Adrenal gland (tissue), 12 donors: ENCODE results near the gene DMD. TPM values are rescaled to one million over a fixed set of nuclear protein-coding genes. Genes with fewer than 3 reads are reported as not detected.

Experiments used
- DNase-seq, 7 donors: peaks; one replicate each; pipeline ENCODE4 v3.0.0-alpha.2; 2019 to 2020
- H3K27ac ChIP-seq, 5 donors: fragments of 200-600 bp; sonication (generic) in 4 of 5; 1 replicate in 3 of 5; 2 replicates in 2 of 5; pipeline versions ENCODE4 v1.5.1 to v1.8.0; 2016 to 2020; ENCODE audit warnings: mild to moderate bottlenecking in 1 of 5
- H3K27me3 ChIP-seq: fragments of 200-600 bp; 2 replicates; pipeline ENCODE4 v1.8.0; 2021
- H3K36me3 ChIP-seq, 2 donors: fragments of 200-600 bp; replicated peaks in 1 of 2; 1 replicate in 1 of 2; 2 replicates in 1 of 2; pipeline versions ENCODE4 v1.5.1 to v1.8.0; 2018 to 2022
- H3K4me1 ChIP-seq, 2 donors: fragments of 200-600 bp; replicated peaks in 1 of 2; 1 replicate in 1 of 2; 2 replicates in 1 of 2; pipeline versions ENCODE4 v1.5.1 to v1.8.0; 2018 to 2021
- H3K4me3 ChIP-seq, 4 donors: fragments of 200-600 bp; sonication (generic) in 3 of 4; one replicate each; pipeline ENCODE4 v1.5.1; 2016 to 2018
- H3K9me3 ChIP-seq, 3 donors: fragments of 200-600 bp; sonication (generic) in 1 of 3; replicated peaks in 1 of 3; 1 replicate in 2 of 3; 2 replicates in 1 of 3; pipeline versions ENCODE4 v1.5.1 to v1.8.0; 2016 to 2021
- POLR2A ChIP-seq, 2 donors: fragments of 450-650 bp; IDR thresholded peaks; one replicate each; pipeline ENCODE4 v1.6.1; 2017; ENCODE audit warnings: antibody characterized with exemption in 2 of 2, mild to moderate bottlenecking in 2 of 2, moderate library complexity in 1 of 2
- WGBS, 4 donors: extraction: QIAGEN DNeasy Blood & Tissue Kit in 2 of 4; methylation state at CpG; one replicate each; pipeline versions ENCODE4 v1.1.5 to v1.1.7; 2013 to 2017; 5-methylcytosine and 5-hydroxymethylcytosine counted together
- intact Hi-C, 2 donors: fragments of 100-400 bp; cut with DNase I; formaldehyde crosslinking; loops; one replicate each; pipeline versions ENCODE4 v1.14.1 to v1.15.0; 2022 to 2023
- polyA plus RNA-seq, 3 donors: library from polyadenylated mRNA; stranded (reverse); fragments of 200-250 nt in 2 of 3; fragments of 350-450 nt in 1 of 3; fragmentation: Illumina TruSeq in 1 of 3; extraction: RNeasy Lipid Tissue Mini Kit (QIAGEN cat#74804) in 1 of 3; gene quantifications; one replicate each; pipeline ENCODE4 v1.2.3, GENCODE V29; 2013 to 2014
- total RNA-seq, 9 donors: library from RNA; depleted of rRNA in 4 of 9; stranded (reverse); fragments of >200 nt in 4 of 9; fragments of 120-200 nt in 1 of 9; fragmentation: NEBNext Ultra II Directional in 1 of 9; extraction: Animal tissue kit (Norgen Biotek cat#: 25700) in 1 of 9; gene quantifications; one replicate each; pipeline versions ENCODE4 v1.1.0 to v1.2.4, GENCODE V29; 2013 to 2023
- TF ChIP-seq, protein P1 (sequence below), 6 experiments: fragments of 450-650 bp in 4 of 6; fragments of 200-600 bp in 2 of 6; sonication (generic) in 1 of 6; IDR thresholded peaks; 1 replicate in 5 of 6; 2 replicates in 1 of 6; pipeline versions ENCODE4 v1.5.1 to v1.8.0; 2016 to 2021; ENCODE audit warnings: antibody characterized with exemption in 6 of 6, mild to moderate bottlenecking in 2 of 6, moderate library complexity in 1 of 6
- donor health status: healthy with polysubstance abuse.
- donor health status: Bipolar disorder and iron deficiency.
- donor health status: DM: yes; HTN: yes; CAD: no.
- donor health status: DM: no; HTN: no; CAD: no.
- donor health status: DM: no; HTN: no; CAD: no.
- donor health status: DM: yes; HTN: yes; CAD: no.

Gene DMD
- total and polyA plus RNA-seq, 12 donors = 14.6 to 89.7 (median 36.2) TPM

GRCh38 chrX:32281853-32282252 is 929.5 kb downstream of the DMD start:
- Histone ChIP-seq H3K4me3 (no peak overlapping the region), H3K27ac (no peak overlapping the region), H3K36me3 (no peaks in the 10 kb centered on the region), H3K9me3 (no peaks in the 10 kb centered on the region), H3K27me3 (no peaks in the 10 kb centered on the region), H3K4me1 (no peaks in the 10 kb centered on the region)
- intact Hi-C loops = no loop called here
- TF ChIP-seq, protein P1, sequence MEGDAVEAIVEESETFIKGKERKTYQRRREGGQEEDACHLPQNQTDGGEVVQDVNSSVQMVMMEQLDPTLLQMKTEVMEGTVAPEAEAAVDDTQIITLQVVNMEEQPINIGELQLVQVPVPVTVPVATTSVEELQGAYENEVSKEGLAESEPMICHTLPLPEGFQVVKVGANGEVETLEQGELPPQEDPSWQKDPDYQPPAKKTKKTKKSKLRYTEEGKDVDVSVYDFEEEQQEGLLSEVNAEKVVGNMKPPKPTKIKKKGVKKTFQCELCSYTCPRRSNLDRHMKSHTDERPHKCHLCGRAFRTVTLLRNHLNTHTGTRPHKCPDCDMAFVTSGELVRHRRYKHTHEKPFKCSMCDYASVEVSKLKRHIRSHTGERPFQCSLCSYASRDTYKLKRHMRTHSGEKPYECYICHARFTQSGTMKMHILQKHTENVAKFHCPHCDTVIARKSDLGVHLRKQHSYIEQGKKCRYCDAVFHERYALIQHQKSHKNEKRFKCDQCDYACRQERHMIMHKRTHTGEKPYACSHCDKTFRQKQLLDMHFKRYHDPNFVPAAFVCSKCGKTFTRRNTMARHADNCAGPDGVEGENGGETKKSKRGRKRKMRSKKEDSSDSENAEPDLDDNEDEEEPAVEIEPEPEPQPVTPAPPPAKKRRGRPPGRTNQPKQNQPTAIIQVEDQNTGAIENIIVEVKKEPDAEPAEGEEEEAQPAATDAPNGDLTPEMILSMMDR (IDR thresholded peaks at IDR 0.05) = no peak
- TF ChIP-seq POLR2A (IDR thresholded peaks at IDR 0.05) = no peak
- no peak for DNase-seq
- 52 to 80% (median 63%) methylated on average over 1 of the region's 1 CpG for WGBS, 4 donors

DNA sequence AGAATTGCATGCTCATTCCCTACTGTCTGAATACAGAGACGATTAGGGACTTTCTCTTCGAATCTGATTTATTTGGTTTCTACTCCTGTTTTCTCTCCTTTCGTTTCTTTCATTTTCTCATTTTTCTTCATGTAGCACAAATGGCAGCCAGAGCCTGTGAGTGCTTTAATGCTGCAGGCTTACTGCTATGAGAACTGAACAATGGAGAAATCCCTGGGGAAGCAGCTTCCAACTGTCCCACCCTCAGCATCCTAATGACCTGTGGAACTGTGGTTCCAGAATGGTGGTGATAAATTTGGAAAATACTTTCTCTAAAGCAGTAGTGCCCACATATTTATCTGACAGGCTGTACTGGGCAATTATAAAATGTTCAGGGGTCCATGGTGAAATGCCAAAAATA is 930.4 kb downstream of the DMD start:
- Histone ChIP-seq H3K4me1 (no peaks in the 10 kb centered on the region), H3K9me3 (no peaks in the 10 kb centered on the region), H3K27me3 (peaks cover 3% of the 10 kb centered on the region), H3K4me3 (no peak overlapping the region), H3K27ac (no peak overlapping the region), H3K36me3 (no peaks in the 10 kb centered on the region)
- WGBS, 4 donors = 9 to 44% (median 32%) methylated on average over 3 of the region's 3 CpGs
- TF ChIP-seq, protein P1 (IDR thresholded peaks at IDR 0.05) = no peak
- TF ChIP-seq POLR2A (IDR thresholded peaks at IDR 0.05) = no peak
- no peak for DNase-seq
- intact Hi-C loops = no loop called here

GRCh38 chrX:32280489-32280888 is 930.9 kb downstream of the DMD start:
- TF ChIP-seq, protein P1 (IDR thresholded peaks at IDR 0.05) = no peak
- TF ChIP-seq POLR2A (IDR thresholded peaks at IDR 0.05) = no peak
- intact Hi-C loops = no loop called here
- Histone ChIP-seq H3K9me3 (no peaks in the 10 kb centered on the region), H3K27me3 (peaks cover 3% of the 10 kb centered on the region), H3K4me3 (no peak overlapping the region), H3K27ac (no peak overlapping the region), H3K36me3 (no peaks in the 10 kb centered on the region), H3K4me1 (no peaks in the 10 kb centered on the region)
- WGBS, 4 donors = 9 to 33% (median 13%) methylated on average over 1 to 2 of the region's 2 CpGs
- DNase-seq = no peak

DNA sequence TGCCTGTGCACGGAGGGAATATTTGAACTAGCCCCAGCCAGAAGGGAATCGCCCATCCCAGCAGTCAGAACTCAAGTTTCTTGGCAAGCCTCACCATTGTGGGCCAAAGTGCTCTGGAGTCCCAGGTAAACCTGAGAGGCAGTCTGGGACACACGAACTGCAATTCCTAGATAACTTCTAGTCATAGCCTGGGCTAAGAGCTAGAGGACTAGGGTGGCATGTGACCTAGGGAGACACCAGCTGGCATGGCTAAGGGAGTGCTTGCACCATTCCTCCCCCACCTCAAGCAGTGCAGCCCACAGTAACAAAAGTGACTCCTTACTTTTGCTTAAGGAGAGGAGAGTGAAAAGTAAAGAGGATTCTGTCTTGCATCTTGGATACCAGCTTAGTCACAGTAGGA is 935.2 kb downstream of the DMD start:
- Histone ChIP-seq H3K27me3 (peaks cover 3% of the 10 kb centered on the region), H3K9me3 (no peaks in the 10 kb centered on the region), H3K4me3 (no peak overlapping the region), H3K27ac (no peak overlapping the region), H3K4me1 (no peaks in the 10 kb centered on the region), H3K36me3 (no peaks in the 10 kb centered on the region)
- 33 to 89% (median 68%) methylated on average over 1 to 3 of the region's 3 CpGs; no CpG with 5 or more reads in 1 of the 4 donors for WGBS, 4 donors
- DNase-seq = no peak
- TF ChIP-seq, protein P1 (IDR thresholded peaks at IDR 0.05) = no peak
- no peak for TF ChIP-seq POLR2A (IDR thresholded peaks at IDR 0.05)
- intact Hi-C loops = no loop called here
